Activated CD4-positive, CD25-positive, alpha-beta regulatory T cell treated with anti-CD3 and anti-CD28 coated beads, Interleukin-2, amount 50 U/mL, for 16 hours (primary cell): ENCODE data around the gene ZCCHC24.

Experiments used
- DNase-seq: peaks from one replicate; pipeline ENCODE4 v3.0.0-alpha.2; 2020; ENCODE audit warnings: low read depth, low spot score

The ZCCHC24 gene

DNA sequence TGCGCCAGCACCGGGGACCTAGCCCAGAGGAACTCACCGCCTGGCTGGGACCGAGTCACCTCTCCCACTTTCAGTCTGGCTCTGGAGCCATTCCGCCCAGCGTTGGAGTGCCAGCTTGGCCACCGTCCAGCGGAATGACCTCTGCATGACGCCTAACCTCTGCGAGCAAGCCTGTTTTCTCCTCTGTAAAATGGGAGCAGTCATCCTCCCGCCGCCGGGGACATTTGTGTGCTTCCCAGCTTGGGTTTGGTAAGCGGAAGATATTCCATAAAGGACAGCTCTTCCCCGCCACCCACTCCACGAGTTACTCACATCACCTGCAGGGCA, 1.3 kb upstream of the ZCCHC24 start:
- DNase-seq, result no peak

DNA sequence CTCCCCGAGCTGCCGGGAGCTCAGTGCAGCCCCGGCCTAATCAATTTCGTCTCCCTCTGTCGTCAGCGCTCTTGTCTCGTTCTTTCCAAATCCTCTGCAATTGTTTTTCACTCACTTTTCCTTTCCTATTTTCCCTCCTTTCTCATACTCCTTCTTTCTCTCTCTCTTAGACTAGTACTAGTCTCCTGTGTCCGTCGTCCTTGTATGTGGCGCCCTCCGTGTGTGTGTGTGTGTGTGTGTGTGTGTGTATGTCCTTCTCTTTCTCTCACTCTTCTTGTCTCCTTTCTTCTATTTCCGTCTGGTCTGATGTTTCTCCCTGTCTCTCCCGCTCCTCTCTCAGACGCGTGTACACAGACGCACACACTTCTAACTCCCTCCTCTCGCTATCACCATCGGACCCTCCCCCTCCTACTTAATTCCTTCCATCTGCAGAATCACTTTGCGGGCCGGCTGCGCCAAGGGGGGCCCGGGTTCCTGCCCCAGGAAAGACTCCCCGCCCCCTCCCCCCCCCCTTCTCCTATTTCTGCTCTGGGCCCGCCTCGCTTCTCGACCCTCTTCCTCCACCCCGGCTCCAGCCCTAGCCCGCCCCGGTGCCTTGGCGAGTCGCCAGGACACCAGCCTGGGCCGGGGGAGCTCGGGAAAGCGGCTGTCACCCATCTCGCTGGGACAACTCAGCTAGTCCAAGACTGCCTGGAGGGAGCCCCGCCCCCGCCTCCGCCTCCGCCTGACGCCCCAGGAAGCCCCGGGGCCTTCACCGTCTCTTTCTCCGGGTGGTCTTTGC, 743 bp upstream of the ZCCHC24 start:
- DNase-seq, result no peak

DNA sequence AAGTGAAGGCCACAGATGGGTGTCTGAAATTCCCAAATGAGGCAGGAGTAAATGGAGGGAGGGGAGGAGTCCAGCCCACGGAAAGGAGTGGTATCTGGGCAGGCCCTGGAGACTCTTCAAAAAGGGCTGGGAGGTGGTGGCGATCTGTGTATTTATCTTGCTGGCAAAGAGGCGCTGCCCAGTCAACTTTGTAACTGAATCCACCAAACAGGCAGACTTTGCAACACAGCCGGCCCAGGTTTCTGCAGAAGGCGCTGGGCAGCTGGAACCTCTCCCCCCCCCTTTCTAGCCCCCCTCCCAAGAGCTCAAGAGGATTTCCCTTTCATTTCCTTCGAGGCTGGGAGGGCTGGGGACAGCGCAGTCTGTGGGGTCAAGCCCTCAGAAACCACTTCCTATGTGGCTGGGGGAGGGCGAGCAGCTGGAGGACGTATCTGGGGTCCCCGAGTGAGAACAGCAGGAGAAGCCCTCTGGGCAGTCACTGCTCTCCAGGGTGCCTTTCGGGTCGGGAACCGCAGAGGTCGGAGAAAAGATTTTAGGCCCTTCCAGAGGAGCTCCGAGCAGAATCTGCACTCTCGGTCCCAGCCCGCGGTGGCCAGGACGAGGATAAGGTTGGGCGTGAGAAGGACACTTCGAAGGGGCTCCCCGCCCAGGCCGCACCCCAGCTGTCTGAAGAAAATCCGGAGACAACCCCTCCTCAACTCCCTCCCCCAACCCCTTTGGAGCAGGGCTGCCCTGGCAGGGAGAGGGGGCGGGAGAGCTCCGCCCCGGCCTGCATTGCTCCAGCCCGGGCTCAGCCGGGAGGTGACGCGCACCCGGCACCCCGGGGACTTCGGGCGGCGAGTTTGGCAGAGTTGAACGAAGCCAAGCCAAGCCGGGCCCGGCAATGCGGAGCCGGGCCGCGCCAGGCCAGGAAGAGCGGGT, 965 bp downstream of the ZCCHC24 start:
- DNase-seq, result no peak

DNA sequence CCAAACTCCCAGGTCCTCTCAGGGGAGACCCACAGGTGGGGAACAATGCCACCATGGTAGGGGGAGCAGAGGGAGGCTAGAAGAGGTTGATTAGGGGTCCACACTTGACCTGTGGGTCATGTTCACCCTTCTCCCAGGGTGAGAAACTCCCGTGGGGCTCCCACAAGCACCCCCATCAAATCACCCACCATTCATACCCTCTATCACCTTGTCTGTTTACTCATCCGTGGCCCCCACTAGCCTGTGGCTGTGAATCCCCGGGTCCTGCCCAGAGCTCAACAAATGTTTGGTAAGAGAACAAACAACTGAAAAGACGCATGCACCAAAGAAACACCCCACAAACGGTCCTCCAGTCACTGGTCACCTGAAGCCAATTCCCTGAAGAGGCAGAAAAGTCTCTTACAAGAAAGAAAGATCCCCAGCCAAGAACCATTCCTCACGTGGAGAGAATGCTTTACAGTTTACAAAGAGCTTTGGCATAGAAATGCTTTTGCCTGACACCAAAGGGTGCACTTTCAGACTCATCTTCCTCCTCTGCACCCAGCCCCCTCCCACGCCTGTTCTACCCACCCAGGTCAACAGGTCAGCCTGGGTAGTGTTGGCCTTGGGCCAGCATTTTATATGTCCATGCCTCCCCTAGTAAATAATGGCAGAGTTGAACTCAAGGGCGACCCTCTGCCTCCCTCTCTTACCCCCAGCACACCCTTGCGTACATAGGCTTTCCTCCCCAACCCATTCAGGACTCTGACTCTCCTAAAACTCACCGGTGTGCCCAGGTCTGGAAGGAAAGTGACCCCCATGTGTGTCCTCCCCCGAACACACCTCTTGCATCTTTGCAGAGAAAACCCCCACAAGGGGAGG, 1.9 kb downstream of the ZCCHC24 start:
- no peak for DNase-seq

DNA sequence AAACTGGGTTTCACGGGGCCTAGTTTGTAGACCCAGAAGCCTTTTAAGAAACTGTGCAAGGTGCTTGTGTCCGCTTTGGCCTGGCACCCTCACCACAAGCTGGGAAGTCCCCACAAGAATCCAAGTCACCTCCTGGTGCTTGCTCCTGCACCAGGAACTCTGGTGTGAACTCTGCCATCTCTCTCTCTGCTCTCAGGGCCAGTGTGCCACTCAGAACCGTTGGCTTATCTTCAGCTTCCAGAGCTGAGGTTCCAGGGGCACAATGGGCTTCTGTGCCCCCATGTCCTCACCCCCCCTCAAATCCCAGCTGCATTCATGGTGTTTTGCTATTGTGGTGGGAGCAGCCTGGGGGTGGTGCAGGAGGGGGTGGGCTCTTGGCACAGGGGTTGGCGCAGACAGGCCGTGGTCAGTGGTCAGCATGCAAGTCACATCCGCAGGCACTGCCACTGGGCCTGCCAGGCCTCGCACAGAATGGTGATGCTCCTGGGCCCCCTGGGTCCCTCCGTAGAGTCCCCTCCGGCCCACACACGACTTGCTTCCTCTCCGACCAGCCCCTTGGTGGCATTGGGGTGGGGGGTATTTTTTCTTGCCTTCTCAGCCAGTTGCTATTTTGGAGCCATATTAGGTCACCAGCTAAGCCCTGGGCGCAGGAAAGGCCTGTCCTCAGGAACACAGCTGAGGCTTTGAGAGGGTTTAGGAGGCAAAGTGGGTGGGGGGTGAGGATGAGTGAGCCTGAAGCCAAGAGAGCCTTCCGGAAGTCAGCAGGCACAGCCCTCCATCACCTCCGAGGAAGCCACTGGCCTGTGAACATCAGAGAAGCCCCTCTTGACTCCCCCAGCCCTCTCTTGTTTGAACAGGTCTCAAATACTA, 3.0 kb downstream of the ZCCHC24 start:
- no peak for DNase-seq

DNA sequence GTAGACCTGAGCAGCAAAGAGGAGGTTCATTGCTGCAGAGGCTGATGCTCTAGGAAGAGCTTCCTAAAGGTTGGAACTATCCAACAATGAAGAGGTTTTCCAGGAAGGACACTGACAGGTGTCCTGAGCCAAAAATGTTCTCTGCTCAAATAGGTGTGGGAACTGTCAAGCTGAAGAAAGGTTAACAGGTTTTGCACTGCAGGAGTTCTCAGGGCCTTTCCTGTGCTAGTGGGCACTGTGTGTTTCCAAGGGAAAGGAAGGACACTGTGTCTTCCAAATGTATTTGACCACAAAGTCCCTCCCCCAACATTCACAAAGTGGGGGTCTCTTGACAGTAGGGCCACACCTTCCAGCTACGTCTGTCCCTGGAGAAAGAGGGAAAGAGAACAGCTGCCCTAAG, 4.0 kb downstream of the ZCCHC24 start:
- DNase-seq, result no peak

DNA sequence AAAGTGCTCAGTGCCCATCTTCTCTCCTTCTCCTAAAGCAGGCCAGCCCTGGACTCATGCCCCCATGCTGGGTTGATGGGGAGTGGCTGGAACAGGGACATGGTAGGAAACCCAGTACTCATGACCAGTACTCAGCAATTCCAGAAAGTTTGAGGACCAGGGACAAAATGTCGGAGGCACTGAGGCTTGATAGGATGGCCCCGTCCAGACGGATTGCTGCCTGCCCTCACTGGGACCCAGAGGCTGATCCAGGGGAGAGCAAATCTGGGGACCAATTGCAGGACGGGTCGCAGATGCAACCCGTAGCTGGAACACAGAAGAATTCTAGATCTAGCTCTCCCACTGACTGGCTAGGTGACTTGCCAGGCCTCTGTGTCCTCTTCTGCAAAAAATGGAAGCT, 5.1 kb downstream of the ZCCHC24 start:
- no peak for DNase-seq

DNA sequence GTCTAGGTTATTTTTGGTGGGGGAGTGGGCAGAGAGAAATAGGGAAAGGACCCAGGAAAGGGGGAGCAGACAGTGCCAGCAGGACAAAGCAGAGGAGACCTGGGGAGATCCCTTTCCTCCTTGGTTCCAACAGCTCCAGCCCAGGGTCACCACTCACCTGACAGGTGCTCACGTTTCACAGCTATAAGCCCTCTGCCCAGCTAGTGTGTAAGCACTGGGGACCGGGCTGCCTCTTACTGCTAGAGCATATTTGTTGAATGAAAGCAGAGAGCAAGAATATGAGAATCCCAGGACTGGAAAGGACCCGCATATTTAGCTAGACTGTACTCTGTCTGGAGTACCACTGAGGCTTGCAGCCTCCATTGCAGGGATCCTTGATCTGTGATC, 6.7 kb downstream of the ZCCHC24 start:
- no peak for DNase-seq

DNA sequence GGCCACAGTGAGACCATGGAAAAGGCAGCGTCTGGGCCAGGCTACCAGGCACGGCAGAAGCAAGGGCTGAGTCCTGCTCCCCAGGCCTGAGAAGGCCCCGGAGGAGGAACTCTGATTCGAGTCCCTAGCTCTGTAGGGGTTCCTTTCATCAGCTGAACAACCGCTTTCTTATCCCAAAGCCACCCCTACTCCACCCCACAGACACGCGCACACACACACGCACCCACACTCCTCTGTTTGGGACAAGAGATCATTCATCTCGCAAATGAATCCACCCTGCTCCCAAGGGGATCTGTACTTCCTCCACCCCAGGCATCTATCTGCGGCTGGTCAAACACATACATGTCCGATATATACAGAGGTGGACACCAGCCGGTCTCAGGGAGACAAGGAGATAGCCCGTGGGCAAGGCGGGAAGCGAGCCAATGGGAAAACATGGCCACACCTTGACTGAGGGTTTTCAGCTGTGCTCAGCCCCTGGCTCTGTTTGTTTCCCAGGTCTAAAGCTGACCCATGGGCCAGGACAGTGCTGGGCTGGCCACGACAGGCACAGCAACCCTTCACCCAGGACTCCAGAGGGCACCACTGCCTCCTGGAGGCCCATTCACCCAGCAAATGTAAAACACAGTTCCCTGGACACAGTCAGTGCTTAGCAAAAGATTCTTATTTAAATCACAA, 7.3 kb downstream of the ZCCHC24 start:
- DNase-seq, result no peak

DNA sequence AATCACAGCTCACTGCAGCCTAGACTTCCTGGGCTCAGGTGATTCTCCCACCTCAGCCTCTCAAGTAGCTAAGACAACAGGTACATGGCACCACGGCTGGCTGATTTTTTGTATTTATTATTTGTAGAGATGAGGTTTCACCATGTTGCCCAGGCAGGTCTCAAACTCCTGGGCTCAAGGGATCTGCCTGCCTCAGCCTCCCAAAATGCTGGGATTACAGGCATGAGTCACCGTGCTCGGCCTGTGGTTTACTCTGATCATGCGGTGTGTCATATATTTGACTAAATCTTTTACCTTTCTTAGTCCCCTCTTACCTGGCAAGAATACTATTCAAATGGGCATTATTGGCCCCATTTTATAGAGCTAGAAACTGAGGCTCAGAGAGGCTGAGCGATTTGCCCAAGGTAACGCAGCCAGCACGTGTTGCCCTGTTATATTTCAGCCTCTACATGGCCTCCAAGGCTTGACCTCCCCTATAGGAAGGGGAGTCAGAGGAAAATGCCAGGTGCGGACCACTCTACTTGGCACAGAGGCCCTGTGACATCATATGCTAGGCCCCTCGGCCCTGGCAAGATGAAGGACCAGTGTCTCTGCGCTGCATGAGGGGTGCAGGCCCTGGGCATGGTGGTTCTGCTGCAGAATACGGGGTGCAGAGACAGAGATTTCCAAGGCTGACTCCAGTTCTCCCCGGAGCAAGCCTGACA, 8.2 kb downstream of the ZCCHC24 start:
- no peak for DNase-seq

DNA sequence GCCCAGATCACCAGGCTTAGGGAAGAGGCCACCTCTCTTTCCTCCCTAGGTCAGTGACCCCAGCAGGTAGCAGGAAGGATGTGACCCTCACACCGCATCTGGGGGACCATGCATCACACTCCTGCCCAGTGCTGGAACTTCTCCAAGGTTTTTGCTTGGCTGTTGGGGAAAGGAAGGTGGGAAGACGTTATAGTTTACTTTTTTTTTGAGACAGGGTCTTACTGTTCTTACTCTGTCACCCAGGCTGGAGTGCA, 8.6 kb downstream of the ZCCHC24 start:
- DNase-seq, result no peak

DNA sequence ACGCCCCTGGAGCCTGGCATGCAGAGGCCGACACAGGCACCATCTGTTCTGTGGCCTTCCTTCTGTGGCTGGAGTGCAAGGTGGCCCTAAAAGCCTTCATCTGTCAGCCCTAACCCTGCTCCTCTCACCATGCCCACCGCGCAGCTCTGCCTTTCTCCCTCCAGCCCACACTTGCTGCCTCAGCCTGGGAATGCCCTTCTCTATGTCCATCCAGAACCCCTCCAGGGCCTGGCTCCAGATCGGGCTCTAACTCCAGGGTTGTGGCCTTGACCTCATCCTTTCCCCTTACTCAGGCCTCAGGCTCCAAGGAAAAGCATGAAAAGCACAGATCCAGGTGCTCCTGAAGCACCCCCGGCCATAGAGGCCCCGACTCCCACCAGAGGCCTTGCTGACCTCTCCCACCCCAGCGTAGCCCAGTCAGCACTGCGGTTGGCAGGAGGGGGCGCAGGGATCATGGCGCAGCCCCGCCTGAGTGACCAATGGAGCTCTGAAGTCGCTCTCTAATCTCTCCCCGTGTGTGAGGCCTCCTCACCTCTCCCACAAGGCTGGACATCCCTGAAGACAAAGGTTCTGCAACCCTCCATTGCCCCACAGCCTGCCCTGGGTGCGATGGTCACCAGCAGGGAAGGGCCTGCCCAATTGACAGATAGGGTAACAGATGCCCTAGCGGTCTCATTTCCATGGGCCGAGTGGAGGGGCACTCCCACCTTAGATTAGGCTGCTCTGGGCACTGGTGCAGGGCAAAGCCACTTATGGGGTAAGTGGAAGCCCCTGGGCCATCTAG, 9.2 kb downstream of the ZCCHC24 start:
- no peak for DNase-seq

DNA sequence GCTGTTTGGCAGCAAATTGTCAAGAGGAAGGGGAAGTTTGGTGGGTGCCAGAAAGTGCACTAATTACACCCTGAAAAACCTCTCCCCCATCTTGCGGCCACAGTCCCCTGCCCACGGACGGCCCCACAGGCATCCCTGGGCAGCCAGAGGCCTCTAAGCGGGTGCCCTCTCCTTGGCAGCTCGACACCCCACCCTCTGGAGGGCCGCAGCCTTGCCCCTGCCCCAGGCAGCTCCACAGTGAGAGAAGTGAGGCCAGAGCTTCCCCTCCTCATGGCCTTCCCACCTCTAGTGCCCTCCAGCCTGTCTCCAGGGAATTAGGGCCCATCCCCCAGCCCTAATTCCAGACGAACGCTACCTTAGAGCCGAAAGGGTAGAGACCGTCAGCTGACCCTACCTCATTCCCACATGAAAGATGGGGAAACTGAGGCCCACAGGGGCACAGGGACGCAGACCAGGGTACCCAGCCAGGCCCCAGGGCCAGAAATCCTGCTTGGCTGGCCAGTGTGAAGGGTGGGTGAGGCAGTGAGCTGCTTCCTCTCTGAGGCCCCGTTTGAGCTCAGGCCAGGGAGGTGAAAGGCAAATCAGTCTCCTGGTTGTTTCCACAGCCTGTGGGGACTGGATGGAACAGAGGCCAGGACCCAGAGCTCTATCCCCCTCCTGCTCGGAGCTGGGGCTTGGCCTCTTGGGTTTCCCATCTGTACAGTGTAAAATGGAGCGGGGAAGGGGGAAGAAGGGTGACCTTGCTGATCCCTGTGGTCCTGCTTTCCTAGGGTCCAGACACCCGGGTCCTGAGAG, 10.0 kb downstream of the ZCCHC24 start:
- DNase-seq, result no peak

DNA sequence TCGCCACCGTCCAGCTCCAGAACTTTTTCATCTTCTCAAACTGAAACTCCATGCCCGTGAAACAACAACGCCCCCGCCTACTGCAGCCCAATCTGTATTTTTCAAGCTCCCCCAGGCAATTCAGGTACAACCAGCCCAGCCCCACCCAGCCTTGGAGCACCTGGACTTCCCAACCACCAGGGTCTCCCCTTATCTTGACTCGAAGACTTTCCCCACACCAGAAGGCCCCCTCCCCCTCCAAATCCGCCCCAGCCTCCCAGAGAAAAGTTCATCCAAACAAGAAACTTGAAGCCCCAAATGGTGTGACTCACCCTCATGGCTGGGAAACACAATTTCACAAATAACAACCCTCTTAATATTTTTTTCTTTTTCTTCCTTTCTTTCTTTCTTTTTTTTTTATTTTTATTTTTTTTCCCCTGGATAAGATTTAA, 10.6 kb downstream of the ZCCHC24 start:
- no peak for DNase-seq

DNA sequence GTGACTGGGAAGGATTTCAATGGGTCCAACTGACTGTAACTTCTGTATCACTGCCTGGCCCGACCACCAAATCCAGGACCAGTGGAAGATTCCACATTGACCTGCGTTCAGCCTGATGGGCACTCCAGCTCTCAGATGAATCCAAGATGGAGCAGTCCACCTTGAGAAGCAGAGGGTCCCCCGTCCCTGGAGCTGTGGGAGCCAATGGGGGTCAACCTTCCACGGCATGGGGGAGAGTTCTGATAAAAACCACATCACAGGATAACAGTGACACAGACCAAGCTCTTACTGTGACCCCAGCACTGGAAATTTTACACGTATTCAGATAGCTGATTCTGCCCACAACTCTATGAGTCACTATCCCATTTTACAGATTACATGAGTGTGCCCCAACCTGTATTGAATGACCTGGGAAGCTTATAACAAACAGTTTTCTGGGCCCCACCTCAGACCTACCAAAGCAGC, 11.2 kb downstream of the ZCCHC24 start:
- no peak for DNase-seq

DNA sequence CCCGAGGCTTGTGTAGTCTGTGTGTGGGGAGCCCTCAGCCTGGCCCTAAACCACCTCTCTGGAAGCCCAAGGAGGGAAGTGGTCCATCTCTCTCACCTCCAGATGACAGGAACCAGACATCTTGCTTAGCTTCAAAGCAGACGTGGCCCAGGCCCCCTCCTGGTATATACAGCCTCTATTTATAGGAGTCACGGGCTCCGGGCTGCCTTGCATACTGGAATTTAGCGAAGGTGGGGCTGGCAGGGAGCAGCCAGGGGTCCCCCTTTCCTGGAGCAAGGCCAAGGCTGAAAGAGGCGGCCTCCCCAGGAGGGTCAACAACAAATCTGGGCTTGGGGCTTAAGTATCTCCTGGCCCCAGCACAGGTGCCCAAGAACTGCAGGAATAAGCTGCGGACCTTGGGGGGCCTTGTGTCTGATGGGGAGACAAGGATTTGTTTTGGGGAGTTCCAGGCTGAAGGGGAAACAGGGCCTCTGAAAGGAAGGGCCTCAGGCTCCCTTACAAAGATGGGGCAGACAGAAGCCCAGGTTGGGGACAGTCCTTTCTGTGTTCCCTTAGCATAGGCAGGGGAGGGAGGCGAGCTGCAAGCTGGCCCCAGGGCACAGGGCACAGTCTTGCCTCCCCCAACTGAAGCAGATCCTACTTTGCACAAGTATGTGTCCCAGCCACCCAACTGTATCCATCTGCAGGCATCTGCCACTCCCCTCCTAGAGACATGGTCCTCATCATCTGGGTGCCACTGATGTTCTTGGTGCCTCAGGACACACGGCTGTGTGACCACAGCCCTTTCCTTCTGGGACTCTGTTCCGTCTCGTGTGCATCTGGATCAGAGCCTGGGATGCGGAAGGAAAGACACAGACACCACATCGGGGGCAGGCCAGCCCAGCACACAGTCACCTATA, 11.9 kb downstream of the ZCCHC24 start:
- no peak for DNase-seq
